Upper lobe of left lung (tissue), 6 donors: ENCODE data around the gene SMIM13. TPM values are rescaled to one million over a fixed set of nuclear protein-coding genes. Genes with fewer than 3 reads are reported as not detected.
A peak's percentile ranks its signal among the peaks of the same experiment; 100 is the strongest.
"Not testable (repeated sequence)": the region's sequence is repeated elsewhere in the genome, so short reads cannot be mapped to it uniquely, and the experiment has no call there.

Experiments used
- ATAC-seq, 2 donors: fragments of 200-7000 bp; cut with Tn5 transposase; one replicate each; pipeline ENCODE4 v1.9.1; 2022; ENCODE audit warnings: mild to moderate bottlenecking in 2 of 2, moderate library complexity in 2 of 2; ENCODE audit not compliant: low FRiP score in 2 of 2
- DNase-seq, 2 donors: peaks; one replicate each; pipeline ENCODE4 v3.0.0-alpha.2; 2019 to 2020
- H3K27ac ChIP-seq, 4 donors: fragments of 200-600 bp; sonication (generic); one replicate each; pipeline ENCODE4 v1.5.1; 2016 to 2019
- H3K27me3 ChIP-seq, 4 donors: fragments of 200-600 bp; sonication (generic); one replicate each; pipeline ENCODE4 v1.5.1; 2017 to 2019
- H3K36me3 ChIP-seq, 4 donors: fragments of 200-600 bp; sonication (generic); one replicate each; pipeline ENCODE4 v1.5.1; 2016 to 2019
- H3K4me1 ChIP-seq, 4 donors: fragments of 200-600 bp; sonication (generic); one replicate each; pipeline ENCODE4 v1.5.1; 2018 to 2019
- H3K4me3 ChIP-seq, 4 donors: fragments of 200-600 bp; sonication (generic); one replicate each; pipeline ENCODE4 v1.5.1; 2017 to 2019; ENCODE audit warnings: mild to moderate bottlenecking in 2 of 4, moderate library complexity in 1 of 4
- H3K9me3 ChIP-seq, 4 donors: fragments of 200-600 bp; sonication (generic); one replicate each; pipeline ENCODE4 v1.5.1; 2018 to 2019
- CTCF ChIP-seq, 6 experiments: fragments of 450-650 bp in 4 of 6; fragments of 200-600 bp in 2 of 6; sonication (generic) in 2 of 6; IDR thresholded peaks; one replicate each; pipeline ENCODE4 v1.5.1; 2016 to 2019; ENCODE audit warnings: antibody characterized with exemption in 6 of 6
- EP300 ChIP-seq, 4 donors: sonication (generic); formaldehyde crosslinking; IDR thresholded peaks; one replicate each; pipeline ENCODE4 v1.5.1; 2017; ENCODE audit warnings: antibody characterized with exemption in 4 of 4, control low read depth in 2 of 4
- POLR2A ChIP-seq, 4 donors: fragments of 450-650 bp; IDR thresholded peaks; one replicate each; pipeline ENCODE4 v1.5.1; 2016 to 2017; ENCODE audit warnings: antibody characterized with exemption in 4 of 4, mild to moderate bottlenecking in 2 of 4
- POLR2AphosphoS5 ChIP-seq, 2 donors: sonication (generic); formaldehyde crosslinking; IDR thresholded peaks; one replicate each; pipeline ENCODE4 v1.5.1; 2017; ENCODE audit warnings: antibody characterized with exemption in 2 of 2
- WGBS, 2 donors: methylation state at CpG; one replicate each; pipeline ENCODE4 v1.1.5; 2017 to 2018; 5-methylcytosine and 5-hydroxymethylcytosine counted together
- total RNA-seq, 6 donors: library from RNA; depleted of rRNA in 4 of 6; stranded (reverse); fragments of >200 nt in 4 of 6; gene quantifications; one replicate each; pipeline versions ENCODE4 v1.1.0 to v1.2.1, GENCODE V29; 2016 to 2021
- donor health status: DM: no; HTN: no; CAD: no; lungs with moderate emphysema.
- donor health status: DM: no; HTN: yes; CAD: no; lungs with severe emphysema.

Gene SMIM13
- total RNA-seq, 6 donors from 2014 or later = 1.0 to 9.6 (median 6.3) TPM

GRCh38 chr6:11089695-11090094 is 3.9 kb upstream of the SMIM13 start:
- Histone ChIP-seq H3K27ac (no peak overlapping the region), H3K9me3 (no peaks in the 10 kb centered on the region), H3K27me3 (no peaks in the 10 kb centered on the region), H3K36me3 (no peaks in the 10 kb centered on the region), H3K4me1 (peaks cover 1 to 7% (median 7%) of the 10 kb centered on the region in 4 donors), H3K4me3 (no peak overlapping the region)
- no peak for TF ChIP-seq POLR2AphosphoS5 (IDR thresholded peaks at IDR 0.05)
- no peak for TF ChIP-seq POLR2A (IDR thresholded peaks at IDR 0.05)
- no peak for TF ChIP-seq CTCF (IDR thresholded peaks at IDR 0.05)
- TF ChIP-seq EP300 (IDR thresholded peaks at IDR 0.05) = no peak
- DNase-seq (no peak), ATAC-seq (no peak)
- 62 to 89% methylated on average over 1 of the region's 1 CpG for WGBS, 2 donors

GRCh38 chr6:11091141-11091540 is 2.5 kb upstream of the SMIM13 start:
- not testable (repeated sequence) for H3K27ac ChIP-seq, ATAC-seq, DNase-seq, H3K9me3 ChIP-seq, H3K36me3 ChIP-seq, H3K4me3 ChIP-seq, H3K27me3 ChIP-seq
- peaks cover 14 to 22% (median 17%) of the 10 kb centered on the region in 4 donors for H3K4me1 ChIP-seq
- WGBS, 2 donors = 92 to 95% methylated on average over 5 of the region's 5 CpGs

- peak overlapping the region; percentile 93 to 96 (median 94) for H3K27ac ChIP-seq
- peak overlapping the region; percentile 41 to 79 (median 70) for H3K4me3 ChIP-seq
- no peaks in the 10 kb centered on the region for H3K9me3 ChIP-seq
- H3K36me3 ChIP-seq = no peaks in the 10 kb centered on the region
- no peaks in the 10 kb centered on the region for H3K27me3 ChIP-seq
- ATAC-seq = peak; percentile 6 to 42
- H3K4me1 ChIP-seq = peaks cover 14 to 28% (median 17%) of the 10 kb centered on the region in 4 donors
- TF ChIP-seq EP300 (IDR thresholded peaks at IDR 0.05) (no peak), POLR2A (IDR thresholded peaks at IDR 0.05) (no peak), POLR2AphosphoS5 (IDR thresholded peaks at IDR 0.05) (no peak), CTCF (IDR thresholded peaks at IDR 0.05) (no peak)
- WGBS, 2 donors = 4 to 5% methylated on average over 7 to 10 of the region's 10 CpGs
- peak in 1 of 2 donors; percentile 52 for DNase-seq
Measured at GRCh38 chr6:11092668-11093375, 812 bp upstream of the SMIM13 start.

- 0% methylated on average over 5 to 17 of the region's 17 CpGs for WGBS, 2 donors
- TF ChIP-seq POLR2A (IDR thresholded peaks at IDR 0.05) (peak in 1 of 4 donors; percentile 60), POLR2AphosphoS5 (IDR thresholded peaks at IDR 0.05) (no peak), CTCF (IDR thresholded peaks at IDR 0.05) (no peak), EP300 (IDR thresholded peaks at IDR 0.05) (no peak)
- Histone ChIP-seq H3K9me3 (no peaks in the 10 kb centered on the region), H3K4me1 (peaks cover 14 to 28% (median 17%) of the 10 kb centered on the region in 4 donors), H3K27ac (peak overlapping the region; percentile 93 to 96 (median 94)), H3K27me3 (no peaks in the 10 kb centered on the region), H3K36me3 (no peaks in the 10 kb centered on the region), H3K4me3 (peak overlapping the region; percentile 41 to 79 (median 70))
- DNase-seq (no peak), ATAC-seq (peak in 1 of 2 donors; percentile 5)
Measured at GRCh38 chr6:11093376-11093625, 333 bp upstream of the SMIM13 start.

GRCh38 chr6:11094411-11094851 is 797 bp downstream of the SMIM13 start:
- Histone ChIP-seq H3K36me3 (no peaks in the 10 kb centered on the region), H3K27me3 (no peaks in the 10 kb centered on the region), H3K4me3 (peak overlapping the region; percentile 37 to 79 (median 70)), H3K9me3 (no peaks in the 10 kb centered on the region), H3K27ac (peak overlapping the region; percentile 93 to 96 (median 94)), H3K4me1 (peaks cover 14 to 28% (median 17%) of the 10 kb centered on the region in 4 donors)
- peak in 1 of 2 donors; percentile 46 for ATAC-seq
- DNase-seq = peak in 1 of 2 donors; percentile 51
- 0 to 1% methylated on average over 10 to 15 of the region's 15 CpGs for WGBS, 2 donors
- TF ChIP-seq CTCF (IDR thresholded peaks at IDR 0.05) (no peak), EP300 (IDR thresholded peaks at IDR 0.05) (no peak), POLR2AphosphoS5 (IDR thresholded peaks at IDR 0.05) (no peak), POLR2A (IDR thresholded peaks at IDR 0.05) (no peak)
